ENCODE data around the gene DAPK2. TPM values are rescaled to one million over a fixed set of nuclear protein-coding genes. Genes with fewer than 3 reads are reported as not detected.
A peak's percentile ranks its signal among the peaks of the same experiment; 100 is the strongest.
"Not testable (repeated sequence)": the region's sequence is repeated elsewhere in the genome, so short reads cannot be mapped to it uniquely, and the experiment has no call there.

DAPK2 gene
- total and polyA plus RNA-seq, 12 donors, result 20.8 to 62.6 (median 38.5) TPM

GRCh38 chr15:63968122-63968524, 78.2 kb downstream of the DAPK2 start:
- peaks cover 0 to 21% (median 0%) of the 10 kb centered on the region in 9 donors for H3K36me3 ChIP-seq
- ATAC-seq (peak in 2 of 8 donors; percentile 21 to 25), DNase-seq (no peak)
- TF ChIP-seq, protein P1, sequence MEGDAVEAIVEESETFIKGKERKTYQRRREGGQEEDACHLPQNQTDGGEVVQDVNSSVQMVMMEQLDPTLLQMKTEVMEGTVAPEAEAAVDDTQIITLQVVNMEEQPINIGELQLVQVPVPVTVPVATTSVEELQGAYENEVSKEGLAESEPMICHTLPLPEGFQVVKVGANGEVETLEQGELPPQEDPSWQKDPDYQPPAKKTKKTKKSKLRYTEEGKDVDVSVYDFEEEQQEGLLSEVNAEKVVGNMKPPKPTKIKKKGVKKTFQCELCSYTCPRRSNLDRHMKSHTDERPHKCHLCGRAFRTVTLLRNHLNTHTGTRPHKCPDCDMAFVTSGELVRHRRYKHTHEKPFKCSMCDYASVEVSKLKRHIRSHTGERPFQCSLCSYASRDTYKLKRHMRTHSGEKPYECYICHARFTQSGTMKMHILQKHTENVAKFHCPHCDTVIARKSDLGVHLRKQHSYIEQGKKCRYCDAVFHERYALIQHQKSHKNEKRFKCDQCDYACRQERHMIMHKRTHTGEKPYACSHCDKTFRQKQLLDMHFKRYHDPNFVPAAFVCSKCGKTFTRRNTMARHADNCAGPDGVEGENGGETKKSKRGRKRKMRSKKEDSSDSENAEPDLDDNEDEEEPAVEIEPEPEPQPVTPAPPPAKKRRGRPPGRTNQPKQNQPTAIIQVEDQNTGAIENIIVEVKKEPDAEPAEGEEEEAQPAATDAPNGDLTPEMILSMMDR (IDR thresholded peaks at IDR 0.05), result no peak
- peaks cover 11 to 61% (median 50%) of the 10 kb centered on the region in 9 donors for H3K4me1 ChIP-seq
- H3K27me3 ChIP-seq, result no peaks in the 10 kb centered on the region
- intact Hi-C loops (cut with DNase I), result no loop called here
- H3K27ac ChIP-seq, result peak overlapping the region; percentile 17 to 85 (median 78)
- no peak overlapping the region for H3K4me3 ChIP-seq
- WGBS, 2 donors, result 71 to 74% methylated on average over 4 of the region's 4 CpGs
- peaks cover 0 to 19% (median 0%) of the 10 kb centered on the region in 11 donors for H3K9me3 ChIP-seq

- peak overlapping the region in 9 of 10 donors; percentile 17 to 85 (median 77) for H3K27ac ChIP-seq
- no peaks in the 10 kb centered on the region for H3K27me3 ChIP-seq
- DNase-seq (no peak), ATAC-seq (no peak)
- H3K4me1 ChIP-seq, result peaks cover 11 to 56% (median 48%) of the 10 kb centered on the region in 9 donors
- 89 to 94% methylated on average over 4 of the region's 4 CpGs for WGBS, 2 donors
- TF ChIP-seq, protein P1 (IDR thresholded peaks at IDR 0.05), result no peak
- no peak overlapping the region for H3K4me3 ChIP-seq
- H3K36me3 ChIP-seq, result peaks cover 0 to 24% (median 0%) of the 10 kb centered on the region in 9 donors
- intact Hi-C loops (cut with DNase I), result no loop called here
- H3K9me3 ChIP-seq, result peaks cover 0 to 21% (median 0%) of the 10 kb centered on the region in 11 donors
Measured at GRCh38 chr15:63967616-63968015, 78.7 kb downstream of the DAPK2 start.

DNA sequence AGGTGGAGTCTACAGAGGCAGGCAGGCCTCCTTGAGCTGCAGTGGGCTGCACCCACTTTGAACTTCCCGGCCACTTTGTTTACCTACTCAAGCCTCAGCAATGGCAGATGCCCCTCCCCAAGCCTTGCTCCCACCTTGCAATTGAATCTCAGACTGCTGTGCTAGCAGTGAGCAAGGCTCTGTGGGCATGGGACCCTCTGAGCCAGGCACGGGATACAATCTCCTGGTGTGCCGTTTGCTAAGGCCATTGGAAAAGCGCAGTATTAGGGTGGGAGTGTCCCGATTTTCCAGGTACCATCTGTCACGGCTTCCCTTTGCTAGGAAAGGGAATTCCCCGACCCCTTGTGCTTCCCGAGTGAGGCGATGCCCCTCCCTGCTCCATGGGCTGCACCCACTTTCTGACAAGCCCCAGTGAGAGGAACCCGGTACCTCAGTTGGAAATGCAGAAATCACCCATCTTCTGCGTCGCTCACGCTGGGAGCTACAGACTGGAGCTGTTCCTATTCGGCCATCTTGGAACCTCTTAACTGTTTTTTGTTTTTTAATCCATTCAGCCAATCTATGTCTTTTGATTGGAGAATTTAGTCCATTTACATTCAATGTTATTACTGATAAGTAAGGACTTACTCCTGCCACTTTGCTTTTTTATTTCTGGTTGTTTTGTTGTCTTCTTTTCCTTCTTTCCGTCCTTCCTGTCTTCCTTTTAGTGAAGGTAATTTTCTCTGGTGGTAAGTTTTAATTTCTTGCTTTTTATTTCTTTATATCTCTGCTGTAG, 83.2 kb downstream of the DAPK2 start:
- WGBS, 2 donors, result 97 to 99% methylated on average over 15 of the region's 15 CpGs
- peaks cover 0 to 21% (median 0%) of the 10 kb centered on the region in 11 donors for H3K9me3 ChIP-seq
- H3K27me3 ChIP-seq; intact Hi-C loops (cut with DNase I); H3K4me3 ChIP-seq; DNase-seq; H3K27ac ChIP-seq; ATAC-seq: not testable (repeated sequence)
- peaks cover 0 to 12% (median 8%) of the 10 kb centered on the region in 9 donors for H3K4me1 ChIP-seq
- peaks cover 0 to 24% (median 0%) of the 10 kb centered on the region in 9 donors for H3K36me3 ChIP-seq

DNA sequence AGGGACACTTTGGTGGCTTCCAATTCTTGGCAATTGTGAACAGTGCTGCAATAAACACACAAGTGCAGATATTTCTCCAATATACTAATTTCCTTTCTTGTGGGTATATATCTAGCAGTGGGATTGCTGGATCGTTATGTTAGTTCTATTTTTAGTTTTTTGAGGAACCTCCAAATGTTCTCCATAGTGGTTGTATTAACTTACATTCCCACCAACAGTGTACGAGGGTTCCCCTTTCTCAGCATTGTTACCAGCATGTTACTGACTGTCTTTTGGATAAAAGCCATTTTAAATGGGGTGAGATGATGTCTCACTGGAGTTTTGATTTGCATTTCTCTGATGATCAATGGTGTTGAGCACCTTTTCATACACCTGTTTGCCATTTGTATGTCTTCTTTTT, 92.8 kb downstream of the DAPK2 start:
- Histone ChIP-seq H3K36me3 (peaks cover 0 to 10% (median 0%) of the 10 kb centered on the region in 9 donors), H3K4me3 (no peak overlapping the region), H3K27ac (peak overlapping the region in 2 of 10 donors; percentile 16 to 34), H3K27me3 (no peaks in the 10 kb centered on the region), H3K4me1 (peaks cover 0 to 25% (median 5%) of the 10 kb centered on the region in 9 donors), H3K9me3 (peaks cover 0 to 9% (median 0%) of the 10 kb centered on the region in 11 donors)
- DNase-seq (no peak), ATAC-seq (no peak)
- TF ChIP-seq, protein P1 (IDR thresholded peaks at IDR 0.05), result no peak
- 19 to 23% methylated on average over 2 of the region's 2 CpGs for WGBS, 2 donors
- intact Hi-C loops (cut with DNase I), result no loop called here
